ENCODE measurements around the gene PWWP2B.
A peak's percentile ranks its signal among the peaks of the same experiment; 100 is the strongest.

PWWP2B gene

GRCh38 chr10:132401401-132402118 is 4.6 kb downstream of the PWWP2B start:
- Histone ChIP-seq H3K4me1 (ENCODE audit: control extremely low read depth in 1 of 4, control insufficient read depth in 4 of 4, insufficient read depth in 4 of 4, low read length in 3 of 4) (peaks cover 2 to 50% (median 49%) of the 10 kb centered on the region in 4 experiments), H3K27me3 (replicated peaks in 2 of 5; ENCODE audit: control insufficient read depth in 4 of 5, insufficient read depth in 5 of 5, low read length in 4 of 5) (no peaks in the 10 kb centered on the region), H3K27ac (ENCODE audit: insufficient read depth in 1 of 2, low read depth in 1 of 2, low read length in 2 of 2, poor library complexity in 1 of 2, severe bottlenecking in 2 of 2) (peak overlapping the region; percentile 15 to 44), H3K36me3 (ENCODE audit: control insufficient read depth in 4 of 4, insufficient read depth in 4 of 4, low read length in 3 of 4) (peaks cover 2 to 63% (median 24%) of the 10 kb centered on the region in 4 experiments), H3K4me3 (ENCODE audit: control insufficient read depth in 1 of 7, extremely low read depth in 1 of 7, insufficient read depth in 4 of 7, low read depth in 2 of 7, low read length in 6 of 7) (peak overlapping the region in 1 of 7 experiments; percentile 1), H3K9me3 (ENCODE audit: control extremely low read depth in 1 of 5, control insufficient read depth in 4 of 5, insufficient read depth in 2 of 5, low read depth in 1 of 5, low read length in 4 of 5) (no peaks in the 10 kb centered on the region)
- 68% methylated on average over 18 of the region's 20 CpGs for WGBS (ENCODE audit: insufficient coverage)
- ChIA-PET CTCF (interaction anchor here (0.7 to 5.0 kb wide), 6 partner anchors 12 to 49 kb away, joined by 3 to 25 read pairs (median 3); no protein-coding TSS in a partner anchor), POLR2A (no interaction called here)
- no peak for DNase-seq

- no peak overlapping the region for H3K4me3 ChIP-seq (ENCODE audit: control insufficient read depth in 1 of 7, extremely low read depth in 1 of 7, insufficient read depth in 4 of 7, low read depth in 2 of 7, low read length in 6 of 7)
- H3K4me1 ChIP-seq (ENCODE audit: control extremely low read depth in 1 of 4, control insufficient read depth in 4 of 4, insufficient read depth in 4 of 4, low read length in 3 of 4) = peaks cover 2 to 58% (median 56%) of the 10 kb centered on the region in 4 experiments
- ChIA-PET POLR2A (no interaction called here), CTCF (interaction anchor here (1.1 to 1.8 kb wide), 3 partner anchors 31 to 44 kb away, joined by 3 to 6 read pairs (median 4); no protein-coding TSS in a partner anchor)
- DNase-seq = no peak
- no peaks in the 10 kb centered on the region for H3K9me3 ChIP-seq (ENCODE audit: control extremely low read depth in 1 of 5, control insufficient read depth in 4 of 5, insufficient read depth in 2 of 5, low read depth in 1 of 5, low read length in 4 of 5)
- H3K36me3 ChIP-seq (ENCODE audit: control insufficient read depth in 4 of 4, insufficient read depth in 4 of 4, low read length in 3 of 4) = peaks cover 4 to 75% (median 32%) of the 10 kb centered on the region in 4 experiments
- no peak overlapping the region for H3K27ac ChIP-seq (ENCODE audit: insufficient read depth in 1 of 2, low read depth in 1 of 2, low read length in 2 of 2, poor library complexity in 1 of 2, severe bottlenecking in 2 of 2)
- no peaks in the 10 kb centered on the region for H3K27me3 ChIP-seq (replicated peaks in 2 of 5; ENCODE audit: control insufficient read depth in 4 of 5, insufficient read depth in 5 of 5, low read length in 4 of 5)
- WGBS (ENCODE audit: insufficient coverage) = 97% methylated on average over 15 of the region's 24 CpGs
These were observed 5.8 kb downstream of the PWWP2B start for GRCh38 chr10:132402781-132403241.

- CTCF ChIA-PET = interaction anchor here (1.1 to 1.8 kb wide), 2 partner anchors 30 to 43 kb away, joined by 3 to 4 read pairs; no protein-coding TSS in a partner anchor
- peaks cover 0 to 58% (median 56%) of the 10 kb centered on the region in 4 experiments for H3K4me1 ChIP-seq (ENCODE audit: control extremely low read depth in 1 of 4, control insufficient read depth in 4 of 4, insufficient read depth in 4 of 4, low read length in 3 of 4)
- POLR2A ChIA-PET = no interaction called here
These were observed 6.6 kb downstream of the PWWP2B start for GRCh38 chr10:132403511-132404168.

GRCh38 chr10:132404169-132404880 is 7.3 kb downstream of the PWWP2B start:
- Histone ChIP-seq H3K27ac (ENCODE audit: insufficient read depth in 1 of 2, low read depth in 1 of 2, low read length in 2 of 2, poor library complexity in 1 of 2, severe bottlenecking in 2 of 2) (no peak overlapping the region), H3K4me1 (ENCODE audit: control extremely low read depth in 1 of 4, control insufficient read depth in 4 of 4, insufficient read depth in 4 of 4, low read length in 3 of 4) (peaks cover 0 to 58% (median 56%) of the 10 kb centered on the region in 4 experiments), H3K4me3 (ENCODE audit: control insufficient read depth in 1 of 7, extremely low read depth in 1 of 7, insufficient read depth in 4 of 7, low read depth in 2 of 7, low read length in 6 of 7) (no peak overlapping the region), H3K9me3 (ENCODE audit: control extremely low read depth in 1 of 5, control insufficient read depth in 4 of 5, insufficient read depth in 2 of 5, low read depth in 1 of 5, low read length in 4 of 5) (no peaks in the 10 kb centered on the region), H3K36me3 (ENCODE audit: control insufficient read depth in 4 of 4, insufficient read depth in 4 of 4, low read length in 3 of 4) (peaks cover 4 to 74% (median 32%) of the 10 kb centered on the region in 4 experiments), H3K27me3 (replicated peaks in 2 of 5; ENCODE audit: control insufficient read depth in 4 of 5, insufficient read depth in 5 of 5, low read length in 4 of 5) (no peaks in the 10 kb centered on the region)
- DNase-seq = no peak
- CTCF ChIA-PET = interaction anchor here (1.8 kb wide), 1 partner anchor 29 kb away, joined by 4 read pairs; no protein-coding TSS in a partner anchor
- POLR2A ChIA-PET = no interaction called here
- WGBS (ENCODE audit: insufficient coverage) = 88% methylated on average over 20 of the region's 32 CpGs

More at GRCh38 chr10:132403511-132404168, 6.6 kb downstream of the PWWP2B start:
- no peaks in the 10 kb centered on the region for H3K27me3 ChIP-seq (replicated peaks in 2 of 5; ENCODE audit: control insufficient read depth in 4 of 5, insufficient read depth in 5 of 5, low read length in 4 of 5)
- peaks cover 4 to 73% (median 32%) of the 10 kb centered on the region in 4 experiments for H3K36me3 ChIP-seq (ENCODE audit: control insufficient read depth in 4 of 4, insufficient read depth in 4 of 4, low read length in 3 of 4)
- DNase-seq = no peak
- no peak overlapping the region for H3K4me3 ChIP-seq (ENCODE audit: control insufficient read depth in 1 of 7, extremely low read depth in 1 of 7, insufficient read depth in 4 of 7, low read depth in 2 of 7, low read length in 6 of 7)
- no peak overlapping the region for H3K27ac ChIP-seq (ENCODE audit: insufficient read depth in 1 of 2, low read depth in 1 of 2, low read length in 2 of 2, poor library complexity in 1 of 2, severe bottlenecking in 2 of 2)
- no peaks in the 10 kb centered on the region for H3K9me3 ChIP-seq (ENCODE audit: control extremely low read depth in 1 of 5, control insufficient read depth in 4 of 5, insufficient read depth in 2 of 5, low read depth in 1 of 5, low read length in 4 of 5)
- WGBS (ENCODE audit: insufficient coverage) = 96% methylated on average over 16 of the region's 25 CpGs

GRCh38 chr10:132404911-132405462 is 8.0 kb downstream of the PWWP2B start:
- Histone ChIP-seq H3K4me3 (ENCODE audit: control insufficient read depth in 1 of 7, extremely low read depth in 1 of 7, insufficient read depth in 4 of 7, low read depth in 2 of 7, low read length in 6 of 7) (no peak overlapping the region), H3K27me3 (replicated peaks in 2 of 5; ENCODE audit: control insufficient read depth in 4 of 5, insufficient read depth in 5 of 5, low read length in 4 of 5) (no peaks in the 10 kb centered on the region), H3K36me3 (ENCODE audit: control insufficient read depth in 4 of 4, insufficient read depth in 4 of 4, low read length in 3 of 4) (peaks cover 4 to 72% (median 31%) of the 10 kb centered on the region in 4 experiments), H3K9me3 (ENCODE audit: control extremely low read depth in 1 of 5, control insufficient read depth in 4 of 5, insufficient read depth in 2 of 5, low read depth in 1 of 5, low read length in 4 of 5) (no peaks in the 10 kb centered on the region), H3K27ac (ENCODE audit: insufficient read depth in 1 of 2, low read depth in 1 of 2, low read length in 2 of 2, poor library complexity in 1 of 2, severe bottlenecking in 2 of 2) (no peak overlapping the region), H3K4me1 (ENCODE audit: control extremely low read depth in 1 of 4, control insufficient read depth in 4 of 4, insufficient read depth in 4 of 4, low read length in 3 of 4) (peaks cover 0 to 57% (median 55%) of the 10 kb centered on the region in 4 experiments)
- DNase-seq = no peak
- ChIA-PET CTCF (interaction anchor here (9.4 kb wide), 1 partner anchor 16 kb away, joined by 86 read pairs; no protein-coding TSS in a partner anchor), POLR2A (no interaction called here)
- 98% methylated on average over 44 of the region's 54 CpGs for WGBS (ENCODE audit: insufficient coverage)

- CTCF ChIA-PET = interaction anchor here (1.4 to 9.4 kb wide), 2 partner anchors 16 to 38 kb away, joined by 5 to 86 read pairs; no protein-coding TSS in a partner anchor
- H3K4me1 ChIP-seq (ENCODE audit: control extremely low read depth in 1 of 4, control insufficient read depth in 4 of 4, insufficient read depth in 4 of 4, low read length in 3 of 4) = peaks cover 0 to 57% (median 52%) of the 10 kb centered on the region in 4 experiments
- no peak for DNase-seq
- H3K36me3 ChIP-seq (ENCODE audit: control insufficient read depth in 4 of 4, insufficient read depth in 4 of 4, low read length in 3 of 4) = peaks cover 4 to 76% (median 31%) of the 10 kb centered on the region in 4 experiments
- 98% methylated on average over 52 of the region's 53 CpGs for WGBS (ENCODE audit: insufficient coverage)
- H3K27ac ChIP-seq (ENCODE audit: insufficient read depth in 1 of 2, low read depth in 1 of 2, low read length in 2 of 2, poor library complexity in 1 of 2, severe bottlenecking in 2 of 2) = no peak overlapping the region
- H3K9me3 ChIP-seq (ENCODE audit: control extremely low read depth in 1 of 5, control insufficient read depth in 4 of 5, insufficient read depth in 2 of 5, low read depth in 1 of 5, low read length in 4 of 5) = no peaks in the 10 kb centered on the region
- POLR2A ChIA-PET = no interaction called here
- H3K4me3 ChIP-seq (ENCODE audit: control insufficient read depth in 1 of 7, extremely low read depth in 1 of 7, insufficient read depth in 4 of 7, low read depth in 2 of 7, low read length in 6 of 7) = no peak overlapping the region
- H3K27me3 ChIP-seq (replicated peaks in 2 of 5; ENCODE audit: control insufficient read depth in 4 of 5, insufficient read depth in 5 of 5, low read length in 4 of 5) = no peaks in the 10 kb centered on the region
These were observed 8.5 kb downstream of the PWWP2B start for GRCh38 chr10:132405463-132405991.

Measured in common myeloid progenitor, CD34-positive (primary cell).